HG03565 (cell line): ENCODE measurements around the gene CA4.
"Not testable (repeated sequence)": the region's sequence is repeated elsewhere in the genome, so short reads cannot be mapped to it uniquely, and the experiment has no call there.

Experiments used
- ATAC-seq: cut with Tn5 transposase; IDR thresholded peaks from one replicate; pipeline ENCODE4 v1.9.1; 2021; ENCODE audit warnings: mild to moderate bottlenecking, moderate library complexity; ENCODE audit not compliant: unreplicated experiment

Gene CA4

DNA sequence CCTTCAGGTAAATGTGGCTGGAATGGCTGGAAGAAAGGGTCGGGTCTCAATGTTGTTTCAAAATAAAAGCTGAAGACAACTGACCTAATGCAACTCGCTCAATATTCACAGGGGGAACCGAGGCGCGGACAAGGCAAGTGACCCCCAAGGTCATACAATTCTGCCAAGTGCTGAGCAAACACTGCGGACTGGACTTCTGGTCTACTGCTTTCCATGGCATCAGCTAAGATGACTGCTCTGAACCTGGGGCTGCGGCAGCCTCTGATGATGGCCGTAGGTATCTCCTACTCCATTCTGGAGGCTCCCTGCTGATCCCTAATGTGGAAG, 21.9 kb downstream of the CA4 start:
- no peak for ATAC-seq

GRCh38 chr17:60173304-60173819, 23.6 kb downstream of the CA4 start:
- no peak for ATAC-seq

DNA sequence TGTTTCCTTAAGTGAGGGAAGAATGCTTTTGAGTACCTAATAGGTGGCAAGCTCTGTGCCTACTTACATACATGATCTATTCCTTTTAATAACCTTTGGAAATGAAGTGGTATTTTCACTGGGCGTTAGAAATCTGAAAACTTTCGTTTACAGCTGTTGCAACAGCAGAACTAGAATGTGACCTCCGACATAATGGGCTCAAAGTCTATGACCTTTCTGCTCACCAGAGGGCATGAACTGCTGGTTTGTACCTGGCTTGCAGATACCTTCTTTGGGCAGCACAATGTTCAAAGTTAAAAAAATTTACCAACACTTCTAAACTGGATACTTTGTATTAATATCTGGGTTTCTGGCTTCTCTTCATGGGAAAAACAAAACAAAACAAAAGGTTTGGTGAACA, 24.3 kb downstream of the CA4 start:
- ATAC-seq = no peak

DNA sequence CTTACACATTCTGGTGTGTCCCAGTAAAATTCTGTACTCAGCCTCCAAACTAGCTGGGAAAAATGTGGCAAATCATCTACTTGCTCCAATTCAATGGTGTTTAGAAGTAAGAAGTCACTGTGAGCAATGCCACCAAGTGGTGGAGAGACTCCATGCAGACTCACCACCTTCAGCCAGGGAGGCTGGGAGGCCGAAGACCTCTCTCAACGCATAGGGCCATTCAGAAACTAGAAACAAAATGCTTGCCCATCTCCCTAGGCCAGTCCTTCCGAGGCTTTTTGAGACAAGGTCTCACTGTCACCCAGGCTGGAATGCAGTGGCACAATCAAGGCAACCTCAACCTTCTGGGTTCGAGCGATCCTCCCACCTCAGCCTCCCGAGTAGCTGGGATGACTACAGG, 25.0 kb downstream of the CA4 start:
- not testable (repeated sequence) for ATAC-seq

DNA sequence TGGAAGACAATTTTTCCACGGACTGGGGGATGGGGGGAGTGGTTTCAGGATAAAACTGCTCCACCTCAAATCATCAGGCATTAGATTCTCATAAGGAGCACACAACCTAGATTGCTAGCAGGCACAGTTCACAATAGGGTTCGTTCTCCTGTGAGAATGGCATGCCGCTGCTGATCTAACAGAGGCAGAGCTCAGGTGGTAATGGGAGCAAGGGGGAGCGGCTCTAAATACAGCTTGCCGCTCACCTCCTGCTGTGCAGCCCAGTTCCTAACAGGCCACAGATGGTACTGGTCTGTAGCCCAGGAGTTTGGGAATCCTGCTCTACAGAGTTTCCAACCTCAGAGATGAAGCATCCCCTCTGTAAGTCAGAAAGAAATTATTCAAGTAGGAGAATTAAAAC, 27.0 kb downstream of the CA4 start:
- not testable (repeated sequence) for ATAC-seq

GRCh38 chr17:60178180-60178579, 28.4 kb downstream of the CA4 start:
- ATAC-seq = not testable (repeated sequence)

DNA sequence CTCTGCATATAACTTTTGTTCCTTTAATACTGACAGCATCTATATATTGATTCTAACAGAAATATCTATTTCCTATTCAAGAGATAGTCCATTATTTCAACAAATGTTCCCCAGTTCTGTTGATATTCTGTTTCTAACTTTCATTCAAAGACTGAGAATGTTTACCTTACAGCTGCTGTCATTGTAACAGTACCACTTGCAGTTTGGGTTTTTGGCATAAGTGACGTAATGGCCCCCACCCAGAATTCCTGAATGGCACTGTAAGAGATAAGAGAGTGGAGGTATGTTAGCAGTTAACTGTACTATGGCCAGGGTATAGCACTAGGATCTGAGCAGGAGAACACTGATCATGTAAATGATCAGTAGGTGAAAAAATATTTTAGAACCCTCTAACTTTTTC, 30.6 kb downstream of the CA4 start:
- ATAC-seq = not testable (repeated sequence)

DNA sequence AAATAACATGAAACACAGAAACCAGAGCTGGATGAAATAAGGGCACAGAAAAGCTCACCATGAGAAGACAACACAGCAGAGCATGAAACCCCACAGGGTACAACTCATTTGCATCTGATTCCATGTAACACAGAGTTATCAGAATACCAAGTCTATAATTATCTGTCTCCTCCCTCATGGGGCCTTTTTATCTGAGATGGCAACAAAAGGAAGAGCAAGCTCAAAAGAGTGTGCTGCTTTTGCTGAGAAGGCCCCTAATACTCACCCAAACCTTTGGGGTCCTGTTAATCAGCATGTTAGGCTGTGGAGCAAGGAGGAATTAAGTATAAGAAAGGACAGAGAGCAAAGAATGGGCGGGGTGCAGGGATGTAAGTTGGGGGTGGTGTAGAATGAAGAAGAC, 36.6 kb downstream of the CA4 start:
- ATAC-seq = not testable (repeated sequence)

DNA sequence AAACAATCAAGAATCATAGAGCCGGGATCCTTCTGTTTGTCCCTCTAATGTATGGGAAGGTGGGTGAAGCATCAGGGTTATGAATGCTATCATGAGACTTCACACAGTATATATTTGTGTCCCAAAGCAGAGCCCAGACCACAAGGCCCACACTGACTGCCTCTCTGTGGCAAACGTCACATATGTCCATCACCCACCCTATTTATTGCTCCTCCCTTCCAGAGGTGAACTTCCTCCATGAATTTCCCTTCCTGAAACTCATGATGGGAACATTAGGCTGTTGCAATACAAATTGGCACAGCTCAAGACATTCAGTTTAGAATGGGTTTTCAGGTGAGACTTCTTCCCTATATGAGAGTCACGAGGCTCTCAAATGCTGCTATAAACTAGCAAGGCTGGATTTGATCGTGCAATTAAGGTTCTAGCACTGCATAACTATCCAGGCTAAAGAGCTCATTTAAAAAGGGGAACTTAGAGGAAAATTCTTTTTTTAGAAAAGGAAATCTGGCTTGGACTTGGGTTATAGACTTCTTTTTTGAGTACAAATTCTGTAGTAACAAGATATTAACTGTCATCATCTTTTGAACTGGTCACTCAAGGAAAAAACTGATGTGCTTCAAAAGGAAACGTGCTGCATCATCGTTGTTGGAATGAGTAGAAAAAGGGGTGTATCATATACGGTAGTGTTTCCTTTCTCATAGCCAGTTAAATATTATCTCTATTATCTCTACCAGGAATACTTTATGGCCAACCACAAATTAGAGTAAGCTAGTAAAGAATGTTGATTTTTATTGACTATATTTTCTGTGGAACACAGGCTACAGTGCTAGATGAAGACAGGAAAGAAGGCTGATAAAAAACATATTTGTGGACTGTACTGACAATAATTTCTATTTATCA, 37.3 kb downstream of the CA4 start:
- not testable (repeated sequence) for ATAC-seq

GRCh38 chr17:60188759-60189158, 39.0 kb downstream of the CA4 start:
- no peak for ATAC-seq

GRCh38 chr17:60190032-60190431, 40.3 kb downstream of the CA4 start:
- not testable (repeated sequence) for ATAC-seq

GRCh38 chr17:60193032-60193431, 43.3 kb downstream of the CA4 start:
- ATAC-seq = not testable (repeated sequence)

GRCh38 chr17:60193482-60193881, 43.7 kb downstream of the CA4 start:
- ATAC-seq = no peak

DNA sequence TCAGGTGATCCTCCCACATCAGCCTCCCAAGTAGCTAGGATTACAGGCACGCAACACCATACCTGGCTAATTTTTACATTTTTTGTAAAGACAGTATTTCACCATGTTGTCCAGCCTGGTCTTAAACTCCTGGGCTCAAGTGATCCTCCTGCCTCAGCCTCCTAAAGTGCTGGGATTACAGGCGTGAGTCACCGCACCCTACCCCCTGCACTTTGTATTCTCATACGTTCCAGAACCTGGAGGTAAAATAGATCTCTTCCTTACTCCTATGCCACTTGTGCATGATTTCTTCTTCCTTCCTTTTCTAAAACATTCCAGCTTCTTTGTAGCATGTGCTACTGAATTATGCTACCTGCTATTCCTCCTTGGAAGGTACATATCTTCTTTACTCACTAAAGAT, 44.4 kb downstream of the CA4 start:
- not testable (repeated sequence) for ATAC-seq

- not testable (repeated sequence) for ATAC-seq
Measured at GRCh38 chr17:60198630-60199029, 48.9 kb downstream of the CA4 start.

GRCh38 chr17:60205782-60206181, 56.0 kb downstream of the CA4 start:
- not testable (repeated sequence) for ATAC-seq

GRCh38 chr17:60208302-60208701, 58.5 kb downstream of the CA4 start:
- not testable (repeated sequence) for ATAC-seq
